Stimulated activated CD4-positive, alpha-beta T cell treated with anti-CD3 and anti-CD28 coated beads, Interleukin-4, amount 100 ng/mL, for 48 hours (primary cell): ENCODE measurements around the gene DIP2B.
"Not testable (repeated sequence)": the region's sequence is repeated elsewhere in the genome, so short reads cannot be mapped to it uniquely, and the experiment has no call there.

ENCODE experiments used
- DNase-seq, 2 donors: peaks; one replicate each; pipeline ENCODE4 v3.0.0-alpha.2; 2020; ENCODE audit warnings: low read depth in 2 of 2

The DIP2B gene

DNA sequence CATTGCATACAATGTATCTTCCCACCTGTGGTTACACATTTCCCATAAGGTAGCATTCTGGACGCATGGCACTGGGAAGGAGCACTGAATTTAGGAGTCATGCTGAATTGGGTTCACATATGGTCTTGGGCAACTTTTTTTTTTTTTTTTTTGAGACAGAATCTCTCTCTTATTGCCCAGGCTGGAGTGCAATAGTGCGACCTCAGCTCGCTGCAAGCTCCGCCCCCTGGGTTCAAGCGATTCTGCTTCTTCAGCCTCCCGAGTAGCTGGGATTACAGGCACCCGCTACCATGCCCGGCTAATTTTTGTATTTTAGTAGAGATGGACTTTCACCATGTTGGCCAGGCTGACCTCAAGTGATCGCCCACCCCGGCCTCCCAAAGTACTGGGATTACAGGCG lies 13.3 kb downstream of the DIP2B start:
- DNase-seq: no peak

DNA sequence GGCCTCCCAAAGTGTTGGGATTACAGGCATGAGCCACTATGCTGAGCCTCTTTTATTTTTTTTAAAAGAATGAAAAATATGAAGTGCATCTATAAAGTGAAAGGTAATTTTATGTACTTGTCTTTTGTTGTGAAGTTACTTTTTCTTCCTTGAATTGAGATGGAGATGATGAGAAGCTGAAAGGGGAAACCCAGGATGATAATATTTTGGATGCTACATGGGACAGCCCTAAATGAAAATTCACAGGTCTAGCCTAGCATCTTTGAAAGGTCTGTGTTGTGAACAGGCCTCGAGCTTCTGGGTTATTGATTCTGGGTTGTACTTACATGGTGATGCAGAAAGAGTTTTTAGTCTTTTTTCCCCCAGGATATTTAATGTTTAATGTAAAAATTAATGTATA lies 14.6 kb downstream of the DIP2B start:
- DNase-seq: no peak

DNA sequence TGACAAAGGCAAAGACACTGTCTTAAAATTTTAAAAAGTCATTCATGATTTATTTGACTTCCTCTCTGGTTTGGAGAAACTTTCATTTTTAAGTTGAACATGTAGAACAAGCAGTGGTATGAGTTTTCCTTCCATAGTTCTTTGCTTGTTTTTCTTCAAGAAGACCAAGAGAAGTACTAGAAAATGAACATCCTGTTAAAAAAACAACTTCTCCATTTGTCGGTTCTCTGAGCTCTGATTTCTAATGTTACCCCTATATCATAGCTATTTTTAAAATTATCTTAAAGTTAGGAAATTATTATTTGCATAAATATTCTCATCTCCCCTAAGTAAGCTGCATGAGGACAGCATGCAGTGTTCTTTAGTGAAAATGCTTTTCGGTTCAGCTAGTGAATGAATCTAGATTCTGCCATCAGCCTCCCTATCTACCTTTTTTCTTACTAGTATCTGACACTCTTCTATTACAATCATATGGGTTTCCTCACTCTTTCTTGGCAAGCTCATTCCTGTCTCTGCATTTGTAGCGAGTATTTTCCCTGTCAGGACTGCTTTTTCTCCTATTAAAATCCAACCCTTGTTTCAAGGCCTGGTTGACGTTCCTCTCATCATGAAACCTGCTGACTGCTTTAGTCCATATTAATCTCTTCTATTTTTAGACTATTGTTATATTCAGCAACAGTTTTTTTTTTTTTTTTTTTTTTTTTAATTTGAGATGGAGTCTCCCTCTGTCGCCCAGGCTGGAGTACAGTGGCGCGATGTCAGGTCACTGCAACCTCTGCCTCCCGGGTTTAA lies 15.8 kb downstream of the DIP2B start:
- DNase-seq: no peak

DNA sequence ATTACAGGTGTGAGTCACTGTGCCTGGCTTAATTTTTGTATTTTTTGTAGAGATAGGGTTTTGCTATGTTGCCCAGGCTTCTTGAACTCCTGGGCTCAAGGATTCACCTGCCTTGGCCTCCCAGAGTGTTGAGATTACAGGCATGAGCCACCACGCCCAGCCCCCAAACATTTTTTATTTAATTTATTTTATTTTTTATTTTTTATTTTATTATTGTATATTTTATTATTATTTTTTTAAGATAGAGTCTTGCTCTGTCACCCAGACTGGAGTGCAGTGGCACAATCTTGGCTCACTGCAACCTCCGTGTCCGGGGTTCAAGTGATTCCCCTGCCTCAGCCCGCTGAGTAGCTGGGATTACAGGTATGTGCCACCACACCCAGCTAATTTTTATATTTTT lies 17.0 kb downstream of the DIP2B start:
- DNase-seq: not testable (repeated sequence)

DNA sequence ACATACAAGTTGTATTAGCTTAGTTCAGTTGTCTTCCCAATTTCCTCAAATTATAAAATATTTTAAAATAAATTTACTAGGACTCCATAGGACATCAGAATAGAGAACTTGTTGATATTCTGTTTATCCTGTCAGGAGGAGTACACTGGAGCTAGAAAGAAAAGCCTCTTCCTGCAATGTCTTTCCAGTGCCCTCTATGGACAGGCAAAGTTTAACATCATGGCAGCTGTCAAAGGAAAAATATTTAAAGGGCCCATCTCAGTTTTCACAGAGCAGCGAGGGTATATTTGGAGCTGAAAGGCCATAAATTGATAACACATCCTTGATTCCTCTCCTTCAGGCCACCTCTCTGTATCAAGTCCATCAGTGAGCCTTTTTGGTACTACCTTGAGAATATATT lies 19.0 kb downstream of the DIP2B start:
- no peak for DNase-seq

DNA sequence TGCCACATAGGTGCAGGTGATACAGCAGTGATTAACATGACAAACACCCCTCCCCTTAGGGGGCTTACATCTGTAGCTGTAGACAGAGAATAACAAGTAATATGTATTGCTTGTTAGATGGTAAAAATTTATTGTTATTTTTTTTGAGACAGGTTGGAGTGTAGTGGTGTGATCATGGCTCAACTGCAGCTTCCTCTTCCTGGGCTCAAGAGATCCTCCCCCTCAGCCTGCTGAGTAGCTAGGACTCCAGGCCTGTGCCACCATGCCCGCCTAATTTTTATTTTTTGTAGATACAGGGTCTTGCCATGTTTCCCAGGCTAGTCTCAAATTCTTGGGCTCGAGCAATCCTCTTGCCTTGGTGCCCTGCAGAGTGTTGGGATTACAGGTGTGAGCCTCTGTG lies 19.8 kb downstream of the DIP2B start:
- DNase-seq: no peak

DNA sequence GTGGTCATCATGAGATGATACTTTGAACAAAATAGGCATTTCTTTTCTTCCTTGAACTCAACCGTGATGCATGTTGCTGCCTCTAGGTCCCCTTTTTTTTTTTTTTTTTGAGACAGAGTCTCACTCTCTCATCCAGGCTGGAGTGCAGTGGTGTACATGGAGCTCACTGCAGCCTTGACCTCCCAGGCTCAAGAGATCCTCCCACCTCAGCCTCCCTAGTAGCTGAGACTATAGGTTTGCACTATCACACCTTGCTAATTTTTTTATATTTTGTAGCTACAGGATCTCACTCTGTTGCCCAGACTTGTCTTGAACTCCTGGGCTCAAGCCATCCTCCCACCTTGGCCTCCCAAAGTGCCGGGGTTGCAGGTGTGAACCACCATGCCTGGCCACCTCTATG lies 20.6 kb downstream of the DIP2B start:
- DNase-seq: no peak

DNA sequence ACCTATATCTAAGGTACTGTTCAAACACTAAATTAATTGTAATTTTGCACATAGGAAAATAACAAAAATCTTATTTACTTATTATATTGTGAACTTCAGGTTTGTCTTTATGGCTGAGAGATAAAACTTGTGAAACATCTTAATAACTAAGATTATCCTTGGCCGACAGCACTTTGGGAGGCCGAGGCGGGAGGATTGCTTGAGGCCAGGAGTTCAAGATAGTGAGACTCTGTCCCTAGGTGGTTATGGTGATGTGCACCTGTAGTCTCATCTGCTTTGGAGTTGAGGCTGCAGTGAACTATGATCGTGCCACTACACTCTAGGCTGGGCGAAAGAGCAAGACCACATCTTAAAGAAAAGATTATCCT lies 22.6 kb downstream of the DIP2B start:
- DNase-seq: no peak

DNA sequence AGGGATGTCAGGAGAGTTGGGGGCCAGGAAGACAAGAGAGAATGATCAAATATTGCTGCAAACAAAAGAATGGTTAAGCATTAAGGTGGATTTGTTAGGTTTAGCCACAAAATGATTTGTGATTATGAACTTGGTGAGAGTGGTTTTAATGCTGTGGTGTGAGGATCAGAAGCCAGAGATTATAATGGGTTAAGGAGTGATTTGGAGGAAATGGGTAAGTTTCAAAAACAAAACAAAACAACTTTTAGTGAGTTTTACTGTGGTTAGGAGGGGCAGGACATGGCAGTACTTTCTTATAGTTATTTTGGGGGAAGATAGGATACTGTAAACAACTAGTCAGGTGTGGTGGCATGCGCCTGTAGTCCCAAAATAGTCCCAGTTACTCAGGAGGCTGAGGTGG lies 24.0 kb downstream of the DIP2B start:
- no peak for DNase-seq

DNA sequence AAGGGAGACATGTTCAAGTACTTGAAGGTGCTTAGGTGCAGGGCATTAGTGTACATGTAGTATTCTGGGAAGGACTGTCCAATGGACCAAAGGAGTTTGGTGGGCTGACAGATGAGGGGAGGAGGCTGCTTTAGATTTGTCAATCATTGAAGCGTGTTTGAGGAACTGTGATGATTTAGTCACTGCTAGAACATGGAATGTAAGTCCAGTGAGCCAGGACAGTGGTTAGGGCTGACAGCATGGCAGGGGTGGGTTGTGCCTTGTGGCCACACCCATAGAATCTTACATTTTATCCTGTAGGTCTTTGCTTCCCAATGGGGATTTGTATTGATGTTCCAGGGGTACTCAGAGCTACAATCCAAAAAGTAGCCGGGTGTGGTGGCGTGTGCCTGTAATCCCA lies 24.6 kb downstream of the DIP2B start:
- DNase-seq: no peak

DNA sequence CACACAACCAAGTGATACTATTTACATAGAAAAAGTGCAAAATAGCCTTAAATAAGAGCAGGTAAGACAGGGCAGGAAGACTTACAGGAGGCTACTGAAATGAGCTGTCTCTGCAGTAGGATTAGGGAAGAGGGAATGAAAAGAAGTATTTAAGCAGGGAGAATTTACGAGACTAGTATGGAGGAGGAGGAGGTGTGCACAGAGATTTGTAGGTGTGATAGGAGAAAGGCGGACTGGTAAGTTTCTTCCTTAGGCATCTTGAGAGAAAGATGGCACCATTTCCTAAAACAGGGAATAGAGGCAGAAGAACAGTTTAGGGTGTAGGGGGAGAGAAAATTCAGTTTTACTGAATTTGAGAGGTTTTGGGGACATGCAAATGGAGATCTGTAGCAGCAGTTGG lies 25.7 kb downstream of the DIP2B start:
- no peak for DNase-seq

DNA sequence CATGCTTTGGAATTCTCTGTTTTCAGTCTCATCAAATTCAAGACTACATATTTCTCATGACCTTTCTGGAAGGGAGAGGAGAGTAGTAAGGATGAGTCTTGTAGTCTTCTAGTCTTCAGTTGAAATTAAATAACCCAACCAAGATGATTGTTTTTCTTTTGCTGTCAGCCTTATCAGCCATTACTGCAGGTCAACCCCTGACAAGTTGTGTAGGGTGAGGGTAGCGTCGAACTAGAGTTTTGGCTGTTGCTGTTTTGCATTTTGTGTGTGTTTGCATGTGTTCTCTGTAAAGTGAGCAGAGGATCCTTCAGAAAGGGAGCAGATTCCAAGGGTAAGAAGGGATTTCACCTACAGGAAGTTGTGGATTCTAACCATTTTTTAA lies 28.4 kb downstream of the DIP2B start:
- no peak for DNase-seq

DNA sequence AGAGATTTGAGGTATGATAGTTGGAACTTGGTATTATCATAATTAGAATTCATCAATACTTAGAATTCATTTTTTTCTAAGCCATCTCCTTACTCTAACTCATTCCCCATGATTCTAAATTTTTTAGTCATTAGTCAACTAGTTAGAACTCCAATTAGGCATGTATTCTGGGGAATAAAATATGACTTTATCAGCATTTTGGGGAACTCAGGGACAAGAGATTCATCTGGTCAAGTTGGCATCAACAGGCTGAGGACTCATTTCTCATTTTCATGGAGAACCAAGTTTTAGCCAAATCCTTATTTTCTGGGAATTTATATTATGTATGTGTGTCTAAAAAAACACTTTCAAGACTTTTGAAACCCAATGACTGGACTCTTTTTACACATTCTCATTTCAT lies 29.2 kb downstream of the DIP2B start:
- no peak for DNase-seq

DNA sequence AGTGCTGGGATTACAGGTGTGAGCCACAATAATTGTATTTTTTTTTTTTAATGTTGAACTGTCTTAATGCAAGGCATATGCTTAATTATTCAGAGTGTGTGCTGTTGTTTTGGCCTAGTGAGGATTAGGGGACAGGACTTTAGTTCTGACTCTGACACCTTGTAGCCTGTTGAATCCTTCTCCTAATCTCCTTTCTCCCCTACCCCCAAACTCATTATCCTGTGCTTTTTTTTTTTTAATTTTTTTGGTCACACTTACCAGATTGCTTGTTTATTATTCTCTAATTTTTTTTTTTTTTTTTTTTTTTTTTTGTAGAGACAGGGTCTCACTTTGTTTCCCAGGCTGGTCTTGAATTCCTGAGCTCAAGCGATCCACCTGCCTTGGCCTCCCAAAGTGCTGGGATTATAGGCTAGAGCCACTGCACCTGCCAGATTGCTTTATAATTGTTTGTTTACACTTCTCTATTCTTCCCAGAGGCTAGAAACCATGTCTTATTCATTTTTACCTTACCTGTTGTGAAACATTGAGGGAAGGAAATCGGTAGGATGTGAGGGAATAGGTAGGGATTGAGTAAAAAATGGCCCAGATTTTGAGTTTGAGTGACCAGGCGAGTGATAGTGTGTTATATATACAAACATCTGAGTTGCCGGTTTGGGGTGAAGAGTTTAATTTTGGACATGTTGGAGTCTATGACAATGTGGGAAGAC lies 32.2 kb downstream of the DIP2B start:
- DNase-seq: no peak

DNA sequence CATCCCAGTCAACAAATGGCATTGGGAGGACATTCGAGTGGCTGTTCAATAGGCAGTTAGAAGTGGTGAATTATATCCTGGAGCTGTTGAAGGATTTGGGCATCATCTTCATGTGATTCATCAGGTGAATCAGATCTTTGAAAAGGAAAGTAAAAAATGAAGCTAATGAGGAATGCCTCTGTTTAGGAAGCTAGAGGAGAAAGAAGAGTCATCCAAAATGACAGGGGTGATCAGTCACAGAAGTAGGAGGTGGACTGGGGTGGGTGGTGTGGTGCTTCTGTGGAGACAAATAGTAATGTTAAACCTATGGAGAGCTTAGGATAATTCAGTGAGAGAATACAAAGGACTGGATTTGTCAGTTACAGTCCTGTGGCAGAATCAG lies 32.7 kb downstream of the DIP2B start:
- DNase-seq: no peak

DNA sequence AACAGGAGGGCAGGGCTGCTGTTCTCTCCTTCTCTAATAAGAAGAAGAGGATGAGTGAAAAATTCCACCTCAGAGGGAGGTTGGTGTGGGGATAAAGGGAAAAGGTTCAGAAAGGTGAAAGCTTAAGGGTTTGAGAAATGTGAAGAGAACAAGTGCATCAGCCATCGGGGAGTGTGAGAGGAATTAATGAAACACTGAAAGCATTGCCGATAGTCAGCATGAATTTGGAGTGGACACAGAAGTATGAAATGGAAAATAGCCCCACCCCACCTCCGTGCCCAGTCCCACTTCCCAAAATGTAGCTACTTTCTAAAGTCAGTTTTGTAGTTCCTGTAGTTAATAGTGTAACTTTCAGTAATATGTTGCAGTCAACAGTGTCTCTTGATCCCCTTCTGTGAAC lies 33.4 kb downstream of the DIP2B start:
- no peak for DNase-seq

DNA sequence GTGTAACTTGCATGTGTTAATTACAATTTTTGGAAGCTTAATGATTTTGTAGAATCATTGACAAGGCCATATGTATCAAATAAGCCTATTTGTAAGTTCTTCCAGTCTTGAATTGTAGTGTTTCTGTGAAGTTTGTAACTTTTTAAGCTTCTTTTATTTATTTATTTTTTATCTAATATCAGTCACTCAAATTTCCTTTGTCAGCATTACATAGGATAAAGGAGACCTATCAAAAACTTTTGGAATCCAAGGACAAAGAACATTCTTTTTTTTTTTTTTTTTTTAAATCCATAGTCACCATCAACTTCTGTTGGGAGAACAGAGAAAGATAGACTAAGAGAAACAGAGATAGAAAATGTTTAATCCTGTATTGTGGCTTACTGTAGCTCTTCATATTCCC lies 36.4 kb downstream of the DIP2B start:
- DNase-seq: no peak

DNA sequence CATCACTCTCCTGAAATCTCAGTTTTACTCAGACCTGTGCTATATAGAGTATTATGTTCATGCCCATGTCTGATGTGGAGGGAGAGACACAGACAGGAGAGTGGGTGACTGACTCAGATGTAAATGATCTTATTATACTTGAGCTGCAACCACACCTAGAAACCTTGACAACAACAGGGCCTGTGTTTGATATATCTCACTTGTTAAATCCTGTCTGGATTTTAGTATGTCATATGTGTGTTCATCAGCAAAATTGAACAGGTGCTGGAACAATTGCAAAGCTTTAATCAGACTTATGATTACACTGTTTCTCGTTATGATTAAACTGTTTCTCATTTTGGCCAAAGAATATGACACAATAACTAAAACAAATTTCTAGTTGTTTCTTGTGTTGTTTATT lies 37.7 kb downstream of the DIP2B start:
- no peak for DNase-seq

DNA sequence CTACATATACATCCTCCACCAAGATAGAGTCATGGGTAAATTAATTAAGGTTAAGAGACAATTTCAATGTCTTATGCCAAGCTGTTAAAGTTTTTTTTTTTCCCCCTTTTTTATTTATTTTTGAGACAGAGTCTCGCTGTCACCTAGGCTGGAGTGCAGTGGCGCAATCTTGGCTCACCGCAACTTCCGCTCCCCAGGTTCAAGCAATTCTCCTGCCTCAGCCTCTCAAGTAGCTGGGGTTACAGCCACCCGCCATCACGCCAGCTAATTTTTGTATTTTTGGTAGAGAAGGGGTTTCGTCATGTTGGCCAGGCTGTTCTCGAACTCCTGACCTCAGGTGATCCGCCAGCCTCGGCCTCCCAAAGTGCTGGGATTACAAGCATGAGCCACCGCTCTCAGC lies 38.4 kb downstream of the DIP2B start:
- DNase-seq: not testable (repeated sequence)

DNA sequence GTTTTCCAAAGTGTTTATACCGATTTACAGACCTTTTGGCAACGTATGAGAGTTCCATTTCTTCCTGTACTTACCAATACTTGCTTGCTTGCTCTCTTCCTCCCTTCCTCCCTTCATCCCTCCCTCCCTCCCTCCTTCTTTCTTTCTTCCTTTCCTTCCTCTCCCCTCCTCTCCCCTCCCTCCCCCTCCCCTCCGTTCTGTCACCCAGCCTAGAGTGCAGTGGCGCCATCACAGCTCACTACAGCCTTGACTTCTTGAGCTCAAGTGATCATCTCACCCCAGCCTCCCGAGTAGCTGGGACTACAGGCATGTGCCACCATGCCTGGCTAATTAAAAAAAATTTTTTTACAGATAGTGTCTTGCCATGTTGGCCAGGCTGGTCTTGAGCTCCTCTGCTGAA lies 40.4 kb downstream of the DIP2B start:
- DNase-seq: no peak

DNA sequence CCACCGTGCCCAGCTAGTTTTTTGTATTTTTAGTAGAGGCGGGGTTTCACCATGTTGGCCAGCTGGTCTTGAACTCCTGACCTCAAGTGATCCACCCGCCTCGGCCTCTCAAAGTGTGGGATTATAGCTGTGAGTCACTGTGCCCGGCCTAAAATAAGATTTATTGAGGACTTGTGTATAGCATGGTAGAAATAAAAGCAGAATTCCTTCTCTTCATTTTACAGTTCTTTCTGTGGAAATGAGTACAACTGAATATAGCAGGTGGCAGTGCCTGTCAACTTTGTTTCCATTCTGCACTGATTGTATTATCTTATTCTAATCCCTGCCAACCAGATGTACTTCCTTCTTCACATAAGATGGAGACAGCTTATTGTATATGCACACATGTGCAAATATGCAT lies 41.0 kb downstream of the DIP2B start:
- DNase-seq: no peak

DNA sequence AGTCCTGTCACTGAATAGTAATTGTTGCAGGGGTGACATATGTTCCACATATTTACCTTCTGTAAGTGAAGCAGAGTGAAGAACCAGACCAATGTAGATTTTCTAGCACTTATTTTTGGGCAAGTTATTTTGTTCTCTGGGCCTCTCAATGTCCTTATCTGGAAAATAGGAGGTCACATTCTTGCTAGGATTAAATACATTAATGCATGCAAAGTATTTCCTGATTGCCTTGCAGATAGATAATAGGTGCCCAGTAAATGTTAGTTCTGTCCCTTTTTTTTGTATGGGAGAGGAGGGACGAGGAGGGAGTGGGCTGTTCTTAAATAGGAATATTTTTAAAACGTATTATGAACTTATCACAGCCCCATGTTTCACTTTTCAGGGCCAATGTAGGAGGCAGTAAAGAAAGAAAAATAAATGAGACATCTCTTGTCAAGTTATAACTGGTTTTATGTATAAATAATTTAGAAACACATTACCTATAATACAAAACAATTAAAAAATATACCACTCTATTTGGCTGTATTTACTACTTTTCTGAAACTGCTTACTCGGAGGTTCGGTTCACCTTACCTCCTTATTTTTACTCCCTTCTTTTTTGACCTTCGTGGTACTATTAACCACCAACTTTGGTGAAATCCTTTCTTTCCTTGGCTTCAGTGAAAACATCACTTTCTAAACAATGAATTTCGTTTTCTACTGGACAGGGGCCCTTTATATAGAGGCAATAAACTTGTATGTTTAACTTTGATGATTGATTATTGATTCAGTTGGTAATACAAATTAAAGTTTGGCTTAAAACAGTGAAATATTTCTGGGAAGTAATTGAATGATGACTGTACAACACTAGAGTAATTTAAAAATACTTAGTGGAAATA lies 41.9 kb downstream of the DIP2B start:
- DNase-seq: no peak

DNA sequence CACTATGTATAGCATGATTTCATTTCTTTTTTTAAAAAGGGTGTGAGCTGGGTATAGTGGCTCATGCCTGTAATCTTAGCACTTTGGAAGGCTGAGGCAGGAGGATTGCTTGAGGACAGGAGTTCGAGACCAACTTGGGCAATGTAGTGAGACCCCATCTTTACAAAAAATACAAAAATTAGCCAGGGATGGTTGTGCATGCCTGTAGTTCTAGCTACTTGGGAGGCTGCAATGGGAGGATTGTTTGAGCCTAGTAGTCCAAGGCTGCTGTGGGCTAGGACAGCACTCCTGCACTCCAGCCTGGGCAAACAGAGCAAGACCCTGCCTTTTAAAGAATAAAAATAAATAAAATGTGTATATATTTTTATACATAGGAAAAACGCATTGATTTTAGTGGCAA lies 43.0 kb downstream of the DIP2B start:
- DNase-seq: no peak
